ENCODE data around the gene KCNK5. TPM values are rescaled to one million over a fixed set of nuclear protein-coding genes. Genes with fewer than 3 reads are reported as not detected.

The KCNK5 gene
- total RNA-seq, 2 donors from 2014 or later = 29.8 to 32.2 TPM

DNA sequence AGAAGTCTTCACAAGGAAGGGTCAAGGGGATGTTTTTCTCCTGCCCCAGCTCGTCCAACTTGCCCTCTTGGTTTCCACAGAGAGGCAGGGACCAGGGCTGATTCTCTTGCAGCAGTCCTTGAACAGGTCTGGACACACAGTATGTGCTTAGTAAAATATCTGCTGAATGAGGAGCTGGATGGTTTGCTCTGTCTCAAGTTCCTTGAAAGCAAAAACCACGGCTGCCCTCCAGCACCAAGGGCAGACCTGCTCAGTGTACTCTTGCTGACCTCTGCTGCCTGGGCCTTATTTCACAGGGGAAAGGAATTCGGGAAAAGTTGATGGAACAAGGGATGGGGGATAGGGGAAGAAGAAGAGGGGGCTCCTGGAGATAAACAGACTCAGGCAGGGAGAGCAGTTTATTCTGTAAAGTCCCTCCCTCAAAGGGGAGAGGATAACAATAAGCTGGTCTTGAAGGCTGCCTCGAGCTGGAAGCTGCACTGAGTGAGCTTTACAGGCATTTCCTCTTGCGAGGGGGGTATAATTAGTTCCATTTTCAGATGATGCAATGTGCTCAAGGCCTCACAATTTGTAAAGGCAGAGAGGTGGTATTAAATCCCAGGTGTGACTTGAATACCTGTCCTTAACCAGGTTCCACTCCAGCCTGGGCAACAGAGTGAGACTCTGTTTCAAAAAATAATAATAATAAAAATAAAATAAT lies 10.3 kb downstream of the KCNK5 start:
- Mint-ChIP-seq H3K4me1 (peaks cover 82% of the 10 kb centered on the region), H3K4me3 (no peak overlapping the region), H3K27me3 (ENCODE audit: insufficient read depth) (no peaks in the 10 kb centered on the region), H3K27ac (peak overlapping the region; percentile 27), H3K36me3 (ENCODE audit: low read depth) (peaks cover 33% of the 10 kb centered on the region), H3K9me3 (no peaks in the 10 kb centered on the region)
- no peak overlapping the region for H3K9ac ChIP-seq (ENCODE audit: extremely low read depth, low read length, poor library complexity, severe bottlenecking)
- H3K36me3 ChIP-seq (ENCODE audit: control insufficient read depth, insufficient read depth, low read length) = peaks cover 9% of the 10 kb centered on the region
- H3K27me3 ChIP-seq (ENCODE audit: control insufficient read depth, insufficient read depth, low read length, poor library complexity, severe bottlenecking) = no peaks in the 10 kb centered on the region
- no peak for DNase-seq
- 81 to 86% methylated on average over 4 to 5 of the region's 5 CpGs for WGBS, 2 experiments (ENCODE audit: insufficient coverage in 1 of 2, insufficient read length in 1 of 2)
- no peak overlapping the region for H3K27ac ChIP-seq (ENCODE audit: low read depth, low read length)
- peaks cover 29% of the 10 kb centered on the region for H3K4me1 ChIP-seq (ENCODE audit: control insufficient read depth, insufficient read depth, low read length)
- TF ChIP-seq, protein P1, sequence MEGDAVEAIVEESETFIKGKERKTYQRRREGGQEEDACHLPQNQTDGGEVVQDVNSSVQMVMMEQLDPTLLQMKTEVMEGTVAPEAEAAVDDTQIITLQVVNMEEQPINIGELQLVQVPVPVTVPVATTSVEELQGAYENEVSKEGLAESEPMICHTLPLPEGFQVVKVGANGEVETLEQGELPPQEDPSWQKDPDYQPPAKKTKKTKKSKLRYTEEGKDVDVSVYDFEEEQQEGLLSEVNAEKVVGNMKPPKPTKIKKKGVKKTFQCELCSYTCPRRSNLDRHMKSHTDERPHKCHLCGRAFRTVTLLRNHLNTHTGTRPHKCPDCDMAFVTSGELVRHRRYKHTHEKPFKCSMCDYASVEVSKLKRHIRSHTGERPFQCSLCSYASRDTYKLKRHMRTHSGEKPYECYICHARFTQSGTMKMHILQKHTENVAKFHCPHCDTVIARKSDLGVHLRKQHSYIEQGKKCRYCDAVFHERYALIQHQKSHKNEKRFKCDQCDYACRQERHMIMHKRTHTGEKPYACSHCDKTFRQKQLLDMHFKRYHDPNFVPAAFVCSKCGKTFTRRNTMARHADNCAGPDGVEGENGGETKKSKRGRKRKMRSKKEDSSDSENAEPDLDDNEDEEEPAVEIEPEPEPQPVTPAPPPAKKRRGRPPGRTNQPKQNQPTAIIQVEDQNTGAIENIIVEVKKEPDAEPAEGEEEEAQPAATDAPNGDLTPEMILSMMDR (conservative IDR thresholded peaks at IDR 0.05) = no peak
- no peak overlapping the region for H3K4me3 ChIP-seq (ENCODE audit: low read length)
- H3K9me3 ChIP-seq (ENCODE audit: control insufficient read depth, low read length) = peaks cover 7% of the 10 kb centered on the region

DNA sequence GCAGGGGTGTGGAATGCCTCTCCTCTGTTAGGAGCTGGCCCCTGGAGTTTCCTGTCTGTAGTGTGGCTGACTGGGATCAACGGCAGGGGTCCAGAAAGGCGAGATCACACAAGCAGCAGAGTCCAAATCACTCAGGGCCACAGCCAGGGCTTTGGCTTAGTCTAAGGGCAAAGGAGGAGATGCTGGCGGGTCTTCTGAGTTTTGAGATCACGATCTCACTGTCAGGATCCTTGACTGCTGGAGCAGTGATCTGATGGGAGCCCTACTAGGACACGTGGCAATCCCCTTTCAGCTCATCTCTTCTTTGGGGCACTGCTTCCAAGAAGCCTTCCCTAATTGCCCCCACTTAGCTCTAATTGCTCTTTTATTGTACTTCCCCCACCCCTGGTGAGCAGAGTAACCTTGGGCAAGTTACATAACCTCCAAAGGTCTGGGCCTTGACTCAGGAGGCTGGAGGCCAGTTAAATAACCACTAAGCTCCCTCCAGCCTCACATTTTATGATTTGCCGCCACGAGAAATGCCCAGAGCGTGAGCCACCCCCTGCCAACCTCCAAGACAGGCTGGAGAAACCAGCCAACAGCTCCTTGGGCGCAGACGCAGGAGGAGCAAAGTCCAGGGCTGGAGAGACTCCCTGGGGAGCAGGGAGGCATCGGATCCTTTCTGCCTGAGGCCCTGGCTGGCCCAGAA lies 12.0 kb downstream of the KCNK5 start:
- Histone ChIP-seq H3K36me3 (ENCODE audit: control insufficient read depth, insufficient read depth, low read length) (peaks cover 14% of the 10 kb centered on the region), H3K9ac (ENCODE audit: extremely low read depth, low read length, poor library complexity, severe bottlenecking) (no peak overlapping the region), H3K27ac (ENCODE audit: low read depth, low read length) (no peak overlapping the region), H3K4me3 (ENCODE audit: low read length) (no peak overlapping the region), H3K27me3 (ENCODE audit: control insufficient read depth, insufficient read depth, low read length, poor library complexity, severe bottlenecking) (no peaks in the 10 kb centered on the region), H3K4me1 (ENCODE audit: control insufficient read depth, insufficient read depth, low read length) (peaks cover 28% of the 10 kb centered on the region), H3K9me3 (ENCODE audit: control insufficient read depth, low read length) (peaks cover 2% of the 10 kb centered on the region)
- WGBS, 2 experiments (ENCODE audit: insufficient coverage in 1 of 2, insufficient read length in 1 of 2) = 75 to 86% methylated on average over 10 to 11 of the region's 11 CpGs
- TF ChIP-seq, protein P1 (conservative IDR thresholded peaks at IDR 0.05) = no peak
- no peaks in the 10 kb centered on the region for H3K27me3 Mint-ChIP-seq (ENCODE audit: insufficient read depth)
- no peaks in the 10 kb centered on the region for H3K9me3 Mint-ChIP-seq
- peaks cover 73% of the 10 kb centered on the region for H3K4me1 Mint-ChIP-seq
- H3K4me3 Mint-ChIP-seq = peak overlapping the region; percentile 18
- peak overlapping the region; percentile 53 for H3K27ac Mint-ChIP-seq
- H3K36me3 Mint-ChIP-seq (ENCODE audit: low read depth) = peaks cover 39% of the 10 kb centered on the region
- peak; percentile 75 for DNase-seq

DNA sequence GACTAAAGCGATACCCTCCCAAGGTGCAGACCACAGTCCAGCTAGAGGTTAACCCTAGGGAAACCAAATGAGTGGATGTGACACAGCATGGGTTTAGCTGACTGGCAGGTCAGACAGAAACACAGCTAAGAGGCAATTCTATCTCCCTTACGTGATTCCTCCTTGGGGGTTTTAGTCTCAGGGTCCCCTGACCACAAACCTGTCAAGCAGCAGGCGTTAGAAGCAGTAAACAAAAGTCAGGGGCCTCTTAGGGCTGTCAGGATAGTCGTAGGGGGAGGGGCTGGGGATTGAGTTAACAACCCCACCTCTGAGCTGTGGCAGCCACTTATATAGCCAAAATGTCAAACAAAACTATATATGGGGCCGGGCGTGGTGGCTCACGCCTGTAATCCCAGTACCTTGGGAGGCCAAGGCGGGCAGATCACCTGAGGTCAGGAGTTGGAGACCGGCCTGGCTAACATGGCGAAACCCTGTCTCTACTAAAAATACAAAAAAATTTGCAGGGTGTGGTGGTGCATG lies 13.6 kb downstream of the KCNK5 start:
- TF ChIP-seq, protein P1 (conservative IDR thresholded peaks at IDR 0.05) = no peak
- H3K4me1 Mint-ChIP-seq = peaks cover 66% of the 10 kb centered on the region
- H3K4me1 ChIP-seq (ENCODE audit: control insufficient read depth, insufficient read depth, low read length) = peaks cover 27% of the 10 kb centered on the region
- no peak overlapping the region for H3K4me3 Mint-ChIP-seq
- WGBS, 2 experiments (ENCODE audit: insufficient coverage in 1 of 2, insufficient read length in 1 of 2) = 76 to 79% methylated on average over 2 to 10 of the region's 10 CpGs
- H3K9me3 Mint-ChIP-seq = no peaks in the 10 kb centered on the region
- no peak overlapping the region for H3K27ac Mint-ChIP-seq
- no peak overlapping the region for H3K4me3 ChIP-seq (ENCODE audit: low read length)
- no peaks in the 10 kb centered on the region for H3K27me3 Mint-ChIP-seq (ENCODE audit: insufficient read depth)
- peaks cover 11% of the 10 kb centered on the region for H3K36me3 ChIP-seq (ENCODE audit: control insufficient read depth, insufficient read depth, low read length)
- no peaks in the 10 kb centered on the region for H3K27me3 ChIP-seq (ENCODE audit: control insufficient read depth, insufficient read depth, low read length, poor library complexity, severe bottlenecking)
- H3K36me3 Mint-ChIP-seq (ENCODE audit: low read depth) = peaks cover 38% of the 10 kb centered on the region
- DNase-seq = no peak
- no peaks in the 10 kb centered on the region for H3K9me3 ChIP-seq (ENCODE audit: control insufficient read depth, low read length)
- H3K27ac ChIP-seq (ENCODE audit: low read depth, low read length) = no peak overlapping the region
- no peak overlapping the region for H3K9ac ChIP-seq (ENCODE audit: extremely low read depth, low read length, poor library complexity, severe bottlenecking)
